Thoracic aorta (tissue), 2 donors: ENCODE data around the gene GLG1. TPM values are rescaled to one million over a fixed set of nuclear protein-coding genes. Genes with fewer than 3 reads are reported as not detected.
"Not testable (repeated sequence)": the region's sequence is repeated elsewhere in the genome, so short reads cannot be mapped to it uniquely, and the experiment has no call there.

Experiments used
- ATAC-seq: fragments of 150-250 bp; one replicate; pipeline ENCODE4 v1.8.0; 2017; ENCODE audit warnings: low read depth; ENCODE audit not compliant: insufficient number of reproducible peaks, low FRiP score
- DNase-seq: peaks from one replicate; pipeline ENCODE4 v3.0.0-alpha.2; 2020; ENCODE audit warnings: low spot score
- H3K27ac ChIP-seq, 2 donors: fragments of 200-600 bp; sonication (generic); 1 replicate in 1 of 2; 2 replicates in 1 of 2; pipeline ENCODE4 v1.5.1; 2016; ENCODE audit warnings: mild to moderate bottlenecking in 2 of 2, moderate library complexity in 2 of 2
- H3K27me3 ChIP-seq: fragments of 200-600 bp; sonication (generic); replicated peaks from 2 replicates; pipeline ENCODE4 v1.6.0; 2016; ENCODE audit warnings: mild to moderate bottlenecking; ENCODE audit not compliant: insufficient read depth
- H3K36me3 ChIP-seq: fragments of 200-600 bp; sonication (generic); one replicate; pipeline ENCODE4 v1.5.1; 2016
- H3K4me1 ChIP-seq, 2 donors: fragments of 200-600 bp; sonication (generic); 1 replicate in 1 of 2; 2 replicates in 1 of 2; pipeline versions ENCODE4 v1.5.1 to v1.6.0; 2016; ENCODE audit warnings: low read depth in 2 of 2, mild to moderate bottlenecking in 1 of 2; ENCODE audit not compliant: control insufficient read depth in 1 of 2
- H3K4me3 ChIP-seq: fragments of 200-600 bp; sonication (generic); 2 replicates; pipeline ENCODE4 v1.5.1; 2016; ENCODE audit warnings: mild to moderate bottlenecking
- H3K9me3 ChIP-seq: fragments of 200-600 bp; sonication (generic); 2 replicates; pipeline ENCODE4 v1.5.1; 2016
- CTCF ChIP-seq: fragments of 200-600 bp; sonication (generic); IDR thresholded peaks from one replicate; pipeline ENCODE4 v1.5.1; 2019; ENCODE audit warnings: antibody characterized with exemption
- total RNA-seq, 2 donors: library from RNA; depleted of rRNA; stranded (reverse); fragments of >200 nt; gene quantifications; one replicate each; pipeline versions ENCODE4 v1.1.0 to v1.2.3, GENCODE V29; 2016

GLG1 gene
- total RNA-seq, 2 donors from 2014 or later, result 202 to 218 TPM

GRCh38 chr16:74540663-74541062, 66.3 kb downstream of the GLG1 start:
- H3K36me3 ChIP-seq, H3K4me3 ChIP-seq, ATAC-seq, H3K27me3 ChIP-seq, H3K9me3 ChIP-seq, H3K27ac ChIP-seq, DNase-seq, H3K4me1 ChIP-seq: not testable (repeated sequence)

DNA sequence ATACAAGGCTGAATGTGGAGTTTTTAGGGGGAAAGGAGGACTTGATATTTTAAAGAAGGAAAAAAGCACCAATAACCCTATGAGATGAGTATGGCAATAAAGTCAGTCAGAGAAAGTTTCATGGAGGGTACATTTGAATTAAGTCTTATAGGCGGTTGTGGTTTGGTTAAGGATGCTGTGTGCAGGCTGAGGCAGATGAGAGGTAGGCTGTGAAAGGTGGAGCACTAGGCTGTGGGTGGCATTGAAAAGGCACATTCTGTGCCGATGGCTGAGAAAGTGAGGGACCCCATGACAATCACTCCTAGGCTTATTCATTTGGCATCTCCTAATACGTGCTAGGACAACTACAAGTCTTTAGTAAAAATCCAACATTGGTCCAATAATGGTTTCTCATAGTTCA, 68.1 kb downstream of the GLG1 start:
- H3K27me3 ChIP-seq, H3K4me3 ChIP-seq, H3K4me1 ChIP-seq, H3K36me3 ChIP-seq, H3K9me3 ChIP-seq, DNase-seq, ATAC-seq, H3K27ac ChIP-seq: not testable (repeated sequence)

DNA sequence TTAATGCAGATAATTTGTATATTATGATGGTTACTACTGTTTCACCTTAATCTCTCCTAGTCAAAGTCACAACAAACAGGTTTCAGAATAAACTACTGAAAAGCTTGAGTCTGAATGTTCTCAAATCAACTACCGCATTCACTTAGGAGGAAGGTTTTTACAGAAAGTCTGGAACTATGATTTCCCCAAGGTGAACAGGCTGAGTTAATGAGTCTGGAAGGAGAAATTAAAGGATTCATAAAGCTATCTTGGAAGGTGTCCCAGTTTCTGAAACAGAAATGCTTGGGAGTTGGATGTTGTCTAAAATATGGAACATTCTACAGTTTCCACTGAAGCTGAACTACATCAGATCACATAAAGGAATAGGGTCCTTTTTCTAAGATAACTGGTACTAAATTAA, 69.2 kb downstream of the GLG1 start:
- H3K27me3 ChIP-seq, ATAC-seq, H3K4me1 ChIP-seq, DNase-seq, H3K27ac ChIP-seq, H3K36me3 ChIP-seq, H3K9me3 ChIP-seq, H3K4me3 ChIP-seq: not testable (repeated sequence)

- not testable (repeated sequence) for H3K4me3 ChIP-seq, H3K4me1 ChIP-seq, DNase-seq, H3K9me3 ChIP-seq, H3K27ac ChIP-seq, H3K27me3 ChIP-seq, H3K36me3 ChIP-seq, ATAC-seq
Measured at GRCh38 chr16:74534650-74535049, 72.3 kb downstream of the GLG1 start.

DNA sequence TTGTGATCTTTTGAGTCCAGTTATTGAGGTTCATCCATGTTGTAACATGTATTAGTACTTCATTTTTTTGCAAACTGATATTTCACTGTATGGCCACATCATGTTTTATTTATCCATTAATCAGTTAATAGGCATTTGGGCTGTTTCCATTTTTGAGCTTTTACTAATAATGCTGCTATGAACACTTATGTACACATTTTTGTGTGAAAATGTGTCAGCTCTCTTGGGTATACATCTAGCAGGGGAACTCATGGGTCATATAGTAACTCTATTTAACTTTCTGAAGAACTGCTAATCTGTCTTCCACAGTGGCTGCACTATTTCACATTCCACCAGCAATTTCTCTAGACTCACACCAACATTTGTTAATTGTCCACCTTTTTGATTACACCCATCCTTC, 82.0 kb downstream of the GLG1 start:
- no peak for DNase-seq
- H3K27me3 ChIP-seq, result no peaks in the 10 kb centered on the region
- no peaks in the 10 kb centered on the region for H3K9me3 ChIP-seq
- peaks cover 4% of the 10 kb centered on the region for H3K36me3 ChIP-seq
- H3K27ac ChIP-seq, result no peak overlapping the region
- peaks cover 0 to 12% of the 10 kb centered on the region in 2 donors for H3K4me1 ChIP-seq
- H3K4me3 ChIP-seq, result no peak overlapping the region
- TF ChIP-seq CTCF, result no peak
- no peak for ATAC-seq

GRCh38 chr16:74524117-74524516, 82.8 kb downstream of the GLG1 start:
- Histone ChIP-seq H3K4me1 (peaks cover 0 to 12% of the 10 kb centered on the region in 2 donors), H3K36me3 (peaks cover 4% of the 10 kb centered on the region), H3K27ac (no peak overlapping the region), H3K4me3 (no peak overlapping the region), H3K27me3 (no peaks in the 10 kb centered on the region), H3K9me3 (no peaks in the 10 kb centered on the region)
- no peak for TF ChIP-seq CTCF
- DNase-seq (no peak), ATAC-seq (no peak)

DNA sequence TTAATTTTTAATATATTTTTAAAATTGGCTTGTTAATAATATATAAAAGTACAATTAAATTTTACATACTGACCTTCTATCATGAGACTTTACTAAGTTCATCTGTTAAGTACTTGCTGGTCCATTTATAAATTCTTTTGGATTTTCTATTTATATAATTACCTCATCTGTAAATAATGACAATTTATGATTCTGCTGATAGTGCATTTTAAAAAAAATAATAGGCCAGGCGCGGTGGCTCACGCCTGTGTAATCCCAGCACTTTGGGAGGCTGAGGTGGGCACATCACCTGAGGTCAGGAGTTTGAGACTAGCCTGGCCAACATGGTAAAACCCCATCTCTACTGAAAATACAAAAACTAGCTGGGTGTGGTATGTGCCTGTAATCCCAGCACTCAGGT, 83.2 kb downstream of the GLG1 start:
- DNase-seq, ATAC-seq, H3K9me3 ChIP-seq, H3K27ac ChIP-seq, H3K27me3 ChIP-seq, H3K36me3 ChIP-seq, H3K4me3 ChIP-seq: not testable (repeated sequence)
- H3K4me1 ChIP-seq, result peaks cover 0 to 12% of the 10 kb centered on the region in 2 donors

DNA sequence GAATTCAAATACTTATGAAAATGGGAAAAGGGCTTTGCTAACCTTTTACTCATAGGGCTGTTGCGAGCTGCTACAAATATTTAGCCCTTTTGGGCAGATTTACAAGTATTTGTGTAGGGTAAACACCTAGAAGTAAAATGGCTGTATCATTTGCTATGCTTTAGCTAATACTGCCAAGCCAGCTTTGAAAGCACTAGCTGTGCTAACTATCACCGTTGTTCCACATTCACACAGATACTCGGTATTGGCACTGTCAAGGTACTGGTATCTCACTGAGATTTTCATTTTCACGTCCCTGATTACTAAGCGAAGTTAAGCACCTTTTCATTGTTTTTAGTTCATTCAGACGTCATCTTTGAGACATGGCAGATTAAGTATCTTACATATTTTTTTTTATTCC, 84.8 kb downstream of the GLG1 start:
- Histone ChIP-seq H3K36me3 (peaks cover 4% of the 10 kb centered on the region), H3K4me1 (peaks cover 0 to 12% of the 10 kb centered on the region in 2 donors), H3K27me3 (no peaks in the 10 kb centered on the region), H3K9me3 (no peaks in the 10 kb centered on the region), H3K4me3 (no peak overlapping the region), H3K27ac (no peak overlapping the region)
- no peak for TF ChIP-seq CTCF
- DNase-seq (no peak), ATAC-seq (no peak)
